ENCODE measurements around the gene COL15A1. TPM values are rescaled to one million over a fixed set of nuclear protein-coding genes. Genes with fewer than 3 reads are reported as not detected.

COL15A1 gene
- total and polyA plus RNA-seq, 2 of the 8 experiments (the other 6 are each of a cell fraction or from before 2014, with no cell fraction given) = 0.12 to 0.15 TPM

- ChIA-PET CTCF (ENCODE audit: partially characterized antibody) (interaction anchor here (0.5 to 1.6 kb wide), 4 partner anchors 14 to 120 kb away, joined by 3 to 6 read pairs (median 4); no protein-coding TSS in a partner anchor), POLR2A (ENCODE audit: partially characterized antibody) (interaction anchor here (1.3 kb wide), 1 partner anchor 12 kb away, joined by 5 read pairs; no protein-coding TSS in a partner anchor)
- no peak for FAIRE-seq
- Histone ChIP-seq H3K36me3 (ENCODE audit: control insufficient read depth in 2 of 4, insufficient read depth in 4 of 4, low read length in 3 of 4) (no peaks in the 10 kb centered on the region), H3K18ac (ENCODE audit: extremely low read depth, low read length) (no peak overlapping the region), H3K4me1 (replicated peaks in 1 of 4; ENCODE audit: control insufficient read depth in 3 of 4, insufficient read depth in 4 of 4, low read length in 3 of 4) (peaks cover 4 to 13% (median 11%) of the 10 kb centered on the region in 4 experiments), H4K8ac (ENCODE audit: extremely low read depth, insufficient read depth, low read length) (no peak overlapping the region), H3K4ac (replicated peaks; ENCODE audit: insufficient read length, low read depth, low read length) (no peak overlapping the region), H3K27me3 (replicated peaks in 1 of 4; ENCODE audit: control insufficient read depth in 3 of 4, extremely low read depth in 1 of 4, insufficient read depth in 3 of 4, low read length in 3 of 4) (no peaks in the 10 kb centered on the region), H3K56ac (replicated peaks; ENCODE audit: insufficient read length, low read depth, low read length) (no peak overlapping the region), H4K20me1 (replicated peaks in 1 of 2; ENCODE audit: control insufficient read depth in 1 of 2, insufficient read depth in 2 of 2, low read length in 2 of 2) (peaks cover 0 to 1% of the 10 kb centered on the region in 2 experiments), H2BK12ac (ENCODE audit: low read depth, low read length) (no peak overlapping the region), H2BK5ac (ENCODE audit: low read depth, low read length) (no peak overlapping the region), H3K23ac (ENCODE audit: insufficient read length) (no peak overlapping the region), H2BK20ac (ENCODE audit: low read length) (no peak overlapping the region), H3K9me3 (ENCODE audit: insufficient read depth in 2 of 2, low read depth in 1 of 2, low read length in 1 of 2) (no peaks in the 10 kb centered on the region), H2BK15ac (ENCODE audit: low read length) (0 out of 2 replicates have a peak overlapping the region, but pooled peaks have one; percentile 22), H3K4me3 (ENCODE audit: extremely low read depth in 1 of 4, insufficient read depth in 2 of 4, low read depth in 3 of 4, low read length in 4 of 4) (no peak overlapping the region), H3K23me2 (ENCODE audit: low read depth, low read length) (peaks cover 5% of the 10 kb centered on the region; the same call in 1 of the 2 replicates), H3K79me2 (ENCODE audit: control insufficient read depth in 1 of 2, insufficient read depth in 2 of 2, low read length in 2 of 2) (no peaks in the 10 kb centered on the region), H3K4me2 (ENCODE audit: insufficient read depth in 1 of 2, low read depth in 2 of 2, low read length in 2 of 2) (no peak overlapping the region), H2AFZ (ENCODE audit: low read length) (no peak overlapping the region), H2BK120ac (replicated peaks; ENCODE audit: low read depth, low read length) (no peak overlapping the region), H4K91ac (replicated peaks; ENCODE audit: insufficient read length, low read length) (no peak overlapping the region), H3K79me1 (ENCODE audit: low read depth, low read length) (no peaks in the 10 kb centered on the region), H3K14ac (ENCODE audit: insufficient read length) (no peak overlapping the region), H2AK5ac (ENCODE audit: low read depth, low read length) (no peak overlapping the region), H3K9ac (replicated peaks in 1 of 4; ENCODE audit: extremely low read depth in 1 of 4, low read depth in 3 of 4, low read length in 3 of 4) (no peak overlapping the region), H4K5ac (ENCODE audit: insufficient read length, low read depth, low read length) (no peak overlapping the region), H3K27ac (ENCODE audit: low read depth, low read length) (no peak overlapping the region)
- WGBS, 2 experiments (ENCODE audit: extremely low coverage in 1 of 2, insufficient coverage in 1 of 2, insufficient read length in 1 of 2, insufficient replicate concordance in 2 of 2, low coverage in 1 of 2, low lambda C conversion rate in 2 of 2, missing lambda C conversion rate in 1 of 2) = 92% methylated on average over 4 of the region's 4 CpGs; no CpG with 5 or more reads in 1 of the 2 experiments
- TF ChIP-seq RAD21 (IDR thresholded peaks at IDR 0.05 in 1 of 2, conservative IDR thresholded peaks at IDR 0.05 in 1 of 2; ENCODE audit: low read depth in 2 of 2, low read length in 2 of 2) (no peak), CEBPB (IDR thresholded peaks at IDR 0.05; ENCODE audit: low read depth, low read length) (no peak), TAF7 (optimal IDR thresholded peaks at IDR 0.05; ENCODE audit: borderline replicate concordance, low read depth, low read length) (no peak), MAFK (IDR thresholded peaks at IDR 0.05; ENCODE audit: low read depth, low read length) (no peak), EGR1 (IDR thresholded peaks at IDR 0.05; ENCODE audit: borderline replicate concordance, low read depth, low read length) (no peak), RNF2 (IDR thresholded peaks at IDR 0.05; ENCODE audit: borderline replicate concordance, low read depth, low read length, missing control alignments, poor library complexity, severe bottlenecking) (no peak), RFX5 (IDR thresholded peaks at IDR 0.05; ENCODE audit: borderline replicate concordance, low read depth, low read length) (no peak), GABPA (IDR thresholded peaks at IDR 0.05; ENCODE audit: borderline replicate concordance, insufficient read depth, low read length) (no peak)
- DNase-seq (ENCODE audit: low read depth in 1 of 2, low spot score in 2 of 2) = no peak
These were observed 23.0 kb downstream of the COL15A1 start for GRCh38 chr9:98966676-98967075.

Data from H1 (cell line).